GM12875 (cell line): Measurements from ENCODE around the gene CASP7.

ENCODE experiments used
- H3K4me3 ChIP-seq: one replicate; pipeline ENCODE4 v1.5.1; 2011; ENCODE audit warnings: low read depth, low read length, control low read depth
- CTCF ChIP-seq: IDR thresholded peaks from 2 replicates; pipeline ENCODE4 v1.5.1; 2011; ENCODE audit warnings: low read depth, mild to moderate bottlenecking, control low read depth, inconsistent platforms, low read length, moderate library complexity, borderline replicate concordance; ENCODE audit not compliant: insufficient read depth

Gene CASP7

GRCh38 chr10:113739577-113739976, 59.9 kb downstream of the CASP7 start:
- H3K4me3 ChIP-seq, result no peak overlapping the region
- TF ChIP-seq CTCF, result no peak

- no peak for TF ChIP-seq CTCF
- H3K4me3 ChIP-seq, result no peak overlapping the region
Measured at GRCh38 chr10:113740850-113741249, 61.1 kb downstream of the CASP7 start.

- TF ChIP-seq CTCF, result no peak
- H3K4me3 ChIP-seq, result no peak overlapping the region
Measured at GRCh38 chr10:113742466-113742865, 62.8 kb downstream of the CASP7 start.

- no peak for TF ChIP-seq CTCF
- H3K4me3 ChIP-seq, result no peak overlapping the region
Measured at GRCh38 chr10:113743594-113743993, 63.9 kb downstream of the CASP7 start.

- TF ChIP-seq CTCF, result no peak
- no peak overlapping the region for H3K4me3 ChIP-seq
Measured at GRCh38 chr10:113745374-113745773, 65.7 kb downstream of the CASP7 start.

GRCh38 chr10:113746217-113746957, 66.7 kb downstream of the CASP7 start:
- no peak overlapping the region for H3K4me3 ChIP-seq
- no peak for TF ChIP-seq CTCF

- H3K4me3 ChIP-seq, result no peak within 1 kb of the TSS
- TF ChIP-seq CTCF, result no peak
Measured at GRCh38 chr10:113751181-113751732, 71.5 kb downstream of the CASP7 start, which contains the start of gene PLEKHS1. PLEKHS1 (plus strand) TSS chr10:113751682; CDS start chr10:113755278, 3,596 bp downstream.
